GM11168 (cell line): ENCODE results near the gene UBTD2.
"Not testable (repeated sequence)": the region's sequence is repeated elsewhere in the genome, so short reads cannot be mapped to it uniquely, and the experiment has no call there.

ENCODE experiments used
- in situ Hi-C: fragments of 300-500 bp; cut with MboI; formaldehyde crosslinking; loops from one replicate; pipeline ENCODE4 v1.12.0; 2022; ENCODE audit warnings: low sequenced_read_pairs; ENCODE audit not compliant: unreplicated experiment

UBTD2 gene

GRCh38 chr5:172293745-172294342, 10.3 kb upstream of the UBTD2 start:
- in situ Hi-C loops, result no loop called here

DNA sequence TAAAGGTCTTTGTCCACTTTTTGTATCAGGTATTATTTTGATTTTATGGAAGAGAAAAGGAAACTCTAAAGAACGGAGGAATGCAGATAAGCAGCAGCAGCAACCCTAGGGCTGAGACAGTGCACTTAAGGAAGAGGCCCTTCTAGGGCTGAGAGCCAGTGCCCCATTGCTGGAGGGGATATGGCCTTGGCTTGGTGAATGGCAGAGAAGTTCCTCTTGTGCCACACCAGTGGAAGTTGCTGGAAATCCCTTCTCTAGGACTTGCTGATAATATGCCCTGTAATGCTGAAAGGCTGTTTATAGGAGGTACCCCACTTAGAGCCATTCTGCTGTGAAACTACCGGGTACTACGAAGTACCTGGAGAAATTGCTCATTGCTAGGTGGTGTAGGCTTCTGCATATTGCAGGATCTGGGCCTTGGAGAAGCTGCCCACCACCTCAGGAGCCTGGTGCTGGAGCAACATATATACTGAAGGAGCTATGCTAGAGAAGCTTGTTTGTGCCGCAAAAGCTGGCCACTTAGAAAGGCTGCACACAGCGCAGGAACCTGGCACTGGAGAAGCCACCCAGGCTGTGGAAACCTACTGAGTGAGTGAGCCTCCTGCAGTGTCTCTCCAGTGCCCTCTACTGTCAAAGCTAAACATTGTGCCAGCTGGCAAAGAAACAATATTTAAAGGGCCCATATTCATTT, 9.6 kb upstream of the UBTD2 start:
- in situ Hi-C loops, result no loop called here

DNA sequence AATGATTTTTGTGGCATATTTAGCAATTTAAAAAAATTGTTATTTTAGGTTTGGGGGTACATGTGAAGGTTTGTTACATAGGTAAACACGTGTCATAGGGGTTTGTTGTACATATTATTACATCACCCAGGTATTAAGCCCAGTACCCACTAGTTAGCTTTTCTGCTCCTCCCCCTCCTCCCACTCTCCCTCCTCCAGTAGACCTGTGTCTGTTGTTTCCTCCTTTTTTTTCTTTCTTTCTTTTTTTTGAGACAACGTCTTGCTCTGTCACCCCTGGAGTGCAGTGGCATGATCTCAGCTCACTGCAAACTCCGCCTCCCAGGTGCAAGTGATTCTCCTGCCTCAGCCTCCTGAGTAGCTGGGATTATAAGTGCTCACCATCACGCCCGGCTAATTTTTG, 8.3 kb upstream of the UBTD2 start:
- in situ Hi-C loops, result not testable (repeated sequence)

DNA sequence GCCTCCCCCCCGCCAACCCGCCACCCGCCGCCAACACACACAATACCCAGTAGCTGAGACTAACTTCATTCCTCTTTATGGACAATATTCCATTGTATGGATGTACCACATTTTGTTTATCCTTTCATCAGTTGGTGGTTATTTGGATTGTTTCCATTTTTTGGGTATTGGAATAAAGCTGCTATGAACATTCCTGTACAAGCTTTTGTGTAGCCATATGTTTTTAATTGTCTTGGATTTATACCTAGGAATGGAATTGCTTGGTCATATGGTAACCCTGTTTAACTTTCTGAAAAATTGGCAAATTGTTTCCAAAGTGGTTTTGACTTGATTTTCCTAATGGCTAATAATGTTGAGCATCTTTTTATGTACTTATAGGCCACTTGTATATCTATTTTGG, 4.9 kb upstream of the UBTD2 start:
- in situ Hi-C loops, result loop anchor here (10.0 kb wide), 1 partner anchor 184 kb away; no protein-coding TSS in a partner anchor

DNA sequence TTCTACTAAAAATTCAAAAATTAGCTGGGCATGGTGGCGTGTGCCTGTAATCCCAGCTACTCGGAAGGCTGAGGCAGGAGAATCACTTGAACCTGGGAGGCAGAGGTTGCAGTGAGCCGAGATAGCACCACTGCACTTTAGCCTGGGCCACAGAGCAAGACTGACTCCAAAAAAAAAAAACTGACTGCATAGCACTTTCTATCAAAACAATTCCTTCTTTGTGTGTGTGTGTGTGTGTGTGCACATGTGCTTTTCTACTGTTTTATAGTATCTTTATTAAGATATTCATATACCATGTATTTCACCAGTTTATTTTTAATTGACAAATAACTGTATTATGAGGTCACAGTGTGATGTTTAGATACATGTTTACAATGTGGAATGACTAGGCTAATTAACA, 3.6 kb upstream of the UBTD2 start:
- in situ Hi-C loops, result loop anchor here (10.0 kb wide), 1 partner anchor 182 kb away; no protein-coding TSS in a partner anchor

- in situ Hi-C loops, result loop anchor here (10.0 kb wide), 1 partner anchor 181 kb away; no protein-coding TSS in a partner anchor
Measured at GRCh38 chr5:172285226-172286143, 1.9 kb upstream of the UBTD2 start.

DNA sequence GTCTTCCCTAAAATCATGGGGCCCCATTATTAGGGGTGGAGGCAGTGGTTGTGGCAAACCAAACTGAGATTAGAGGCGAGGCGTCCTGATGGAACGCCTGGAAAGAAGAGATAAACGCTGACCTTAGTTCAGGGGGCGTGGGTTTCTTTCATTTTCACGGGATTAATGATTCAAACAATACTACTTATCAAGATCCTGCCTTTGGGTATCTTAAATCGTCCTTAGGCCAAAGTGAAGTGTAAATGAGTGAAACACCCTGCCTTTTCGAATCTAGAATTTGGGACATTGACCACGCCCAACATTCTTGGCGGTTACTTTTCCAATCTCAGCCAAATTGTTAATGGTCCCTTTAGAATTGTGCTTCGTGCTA, 1.0 kb upstream of the UBTD2 start:
- in situ Hi-C loops, result loop anchor here (5.0 to 10.0 kb wide), 2 partner anchors 52 to 180 kb away; no protein-coding TSS in a partner anchor

DNA sequence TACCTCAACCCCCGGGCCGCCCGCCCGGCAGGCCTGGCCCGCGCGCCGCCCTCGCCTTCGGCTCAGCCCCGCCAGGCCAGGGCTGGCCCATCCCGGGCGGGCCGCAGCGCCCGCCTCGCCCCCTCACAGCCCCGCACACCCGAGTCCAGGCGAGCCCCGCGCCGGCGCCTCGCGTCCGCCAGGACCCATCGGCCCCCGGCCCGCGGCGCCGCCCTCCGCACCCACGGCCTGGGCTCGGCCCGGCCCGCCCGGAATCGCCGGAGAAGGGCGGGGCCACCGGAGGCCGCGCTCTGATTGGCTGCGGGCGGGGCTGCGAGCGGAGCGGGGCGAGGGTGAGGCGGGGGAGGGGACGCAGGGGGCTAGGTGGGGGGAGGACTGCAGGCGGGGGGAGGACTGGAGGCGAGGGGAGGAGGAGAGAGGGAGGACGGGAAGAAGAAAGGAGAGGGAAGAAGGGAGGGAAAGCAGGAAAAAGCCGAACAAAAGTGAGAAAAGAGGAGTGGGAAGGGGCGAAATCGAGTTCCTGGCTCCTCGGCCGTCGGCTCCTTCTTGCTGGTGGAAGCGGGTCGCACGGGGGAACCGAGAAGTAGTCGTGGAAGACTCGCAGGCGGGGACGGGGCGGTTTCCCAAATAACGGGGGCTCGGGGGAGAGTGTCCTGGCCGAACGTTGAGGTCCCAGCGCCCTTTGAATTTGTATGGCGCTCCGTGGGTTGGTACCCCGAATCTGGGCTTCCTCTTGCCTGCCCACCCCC, 472 bp upstream of the UBTD2 start:
- in situ Hi-C loops, result loop anchor here (5.0 to 10.0 kb wide), 2 partner anchors 52 to 179 kb away; no protein-coding TSS in a partner anchor

- in situ Hi-C loops, result loop anchor here (5.0 to 10.0 kb wide), 2 partner anchors 50 to 178 kb away; no protein-coding TSS in a partner anchor
Measured at GRCh38 chr5:172282272-172283019, 1.1 kb downstream of the UBTD2 start.

DNA sequence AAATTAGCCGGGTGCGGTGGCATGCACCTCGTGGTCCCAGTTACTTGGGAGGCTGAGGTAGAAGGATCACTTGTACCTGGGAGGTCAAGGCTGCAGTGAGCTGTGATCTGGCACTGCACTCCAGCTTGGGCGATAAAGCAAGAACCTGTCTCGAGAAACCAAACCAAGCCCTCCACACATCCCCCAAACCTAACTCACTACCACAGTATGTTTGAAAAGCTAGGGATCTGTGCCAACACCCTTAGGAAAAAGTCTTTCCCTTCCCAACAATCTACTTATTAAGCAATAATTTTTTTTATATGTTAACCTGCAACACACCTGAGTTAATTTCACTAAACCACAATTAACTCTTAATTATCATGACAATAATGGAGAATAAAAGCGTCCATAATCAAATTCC, 2.2 kb downstream of the UBTD2 start:
- in situ Hi-C loops, result loop anchor here (5.0 to 10.0 kb wide), 2 partner anchors 49 to 177 kb away; no protein-coding TSS in a partner anchor

DNA sequence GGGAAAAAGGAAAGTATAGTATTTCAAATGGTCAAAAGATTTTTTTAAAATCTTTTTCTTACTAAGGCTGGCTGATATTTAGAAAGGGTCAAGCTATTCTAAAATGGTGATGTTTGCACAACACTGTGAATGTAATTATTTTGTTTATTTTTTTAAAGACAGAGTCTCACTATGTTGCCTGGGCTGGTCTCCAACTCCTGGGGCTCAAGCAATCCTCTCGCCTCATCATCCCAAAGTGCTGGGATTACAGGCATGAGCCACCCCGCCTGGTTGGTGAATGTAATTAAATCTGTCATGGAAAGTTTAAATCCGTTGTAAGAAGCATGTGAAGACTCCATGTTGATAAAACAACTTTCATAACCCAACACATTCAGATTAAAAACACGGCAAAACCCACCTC, 2.6 kb downstream of the UBTD2 start:
- in situ Hi-C loops, result loop anchor here (5.0 to 10.0 kb wide), 2 partner anchors 49 to 176 kb away; no protein-coding TSS in a partner anchor

DNA sequence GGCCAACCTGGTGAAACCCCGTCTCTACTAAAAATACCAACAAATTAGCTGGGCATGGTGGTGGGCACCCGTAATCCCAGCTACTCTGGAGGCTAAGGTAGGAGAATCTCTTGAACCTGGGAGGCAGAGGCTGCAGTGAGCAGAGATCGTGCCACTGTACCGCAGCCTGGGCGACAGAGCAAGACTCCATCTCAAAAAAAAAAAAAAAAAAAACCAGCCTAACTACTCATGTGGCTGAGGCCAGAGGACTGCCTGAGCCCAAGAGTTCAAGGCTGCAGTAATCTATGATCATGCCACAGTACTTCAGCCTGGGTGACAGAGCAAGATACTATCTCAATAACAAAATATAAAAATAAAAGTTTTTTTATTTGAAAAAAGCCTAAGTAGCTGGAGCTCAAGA, 3.2 kb downstream of the UBTD2 start:
- in situ Hi-C loops, result loop anchor here (5.0 to 10.0 kb wide), 2 partner anchors 48 to 176 kb away; no protein-coding TSS in a partner anchor

GRCh38 chr5:172278356-172278755, 5.2 kb downstream of the UBTD2 start:
- in situ Hi-C loops, result no loop called here

- in situ Hi-C loops, result no loop called here
Measured at GRCh38 chr5:172276214-172276613, 7.3 kb downstream of the UBTD2 start.

GRCh38 chr5:172274951-172275753, 8.4 kb downstream of the UBTD2 start:
- in situ Hi-C loops, result no loop called here

DNA sequence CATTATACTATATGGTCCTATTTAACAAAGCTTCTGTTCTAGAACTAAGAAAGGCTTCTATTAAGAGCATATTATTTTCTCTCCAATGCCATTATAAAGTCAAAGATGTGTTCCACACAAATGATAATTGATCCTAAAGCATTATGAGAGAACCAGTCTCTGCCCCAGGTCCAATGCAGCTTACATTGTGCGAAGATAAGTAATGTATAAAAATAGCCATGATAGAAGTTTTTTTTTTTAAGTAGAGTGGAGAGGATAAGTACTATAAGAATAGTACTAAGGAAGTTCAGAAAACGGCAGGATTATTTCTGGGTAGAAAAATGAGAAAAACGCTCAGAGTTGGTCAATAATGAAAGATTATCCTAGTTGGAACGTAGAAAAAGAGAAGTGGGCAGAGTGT, 15.6 kb downstream of the UBTD2 start:
- in situ Hi-C loops, result no loop called here

- in situ Hi-C loops, result no loop called here
Measured at GRCh38 chr5:172266676-172267092, 16.9 kb downstream of the UBTD2 start.

GRCh38 chr5:172266071-172266675, 17.4 kb downstream of the UBTD2 start:
- in situ Hi-C loops, result no loop called here
